GM23248 (cell line): Measurements from ENCODE around the gene RIMS1.

ENCODE experiments used
- EZH2 ChIP-seq: fragments of 200-600 bp; sonication (generic); IDR thresholded peaks from 2 replicates; pipeline ENCODE4 v1.6.1; 2018; ENCODE audit warnings: antibody characterized with exemption, mild to moderate bottlenecking; ENCODE audit not compliant: insufficient read depth, poor library complexity, severe bottlenecking
- EZH2phosphoT487 ChIP-seq: fragments of 200-600 bp; sonication (generic); IDR thresholded peaks from 2 replicates; pipeline ENCODE4 v1.6.1; 2018; ENCODE audit warnings: antibody characterized with exemption, moderate library complexity, mild to moderate bottlenecking, low read depth; ENCODE audit not compliant: insufficient read depth

DNA sequence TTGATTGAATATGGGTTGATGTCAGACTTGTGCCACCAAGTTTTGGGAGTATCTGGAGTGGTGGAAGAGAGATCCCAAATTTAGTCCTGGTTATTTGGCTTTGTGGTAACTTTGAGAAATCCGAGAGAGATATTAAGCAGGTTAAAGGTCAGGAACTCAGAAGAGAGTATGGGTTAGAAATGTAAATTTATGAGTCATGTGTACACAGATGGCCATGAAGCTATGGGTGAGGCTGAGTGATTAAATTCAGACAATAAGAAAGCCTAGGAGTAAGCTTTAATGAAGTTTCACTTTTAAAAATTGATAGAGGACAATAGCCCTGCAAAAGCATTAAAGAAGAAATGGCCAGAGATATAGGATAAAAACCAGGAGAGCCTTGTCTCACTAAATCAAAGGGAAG is 14.3 kb downstream of the RIMS1 start:
- TF ChIP-seq EZH2, result no peak
- no peak for TF ChIP-seq EZH2phosphoT487
